Nephron progenitor cell (in vitro differentiated cells): Measurements from ENCODE around the gene ADCY7.
A peak's percentile ranks its signal among the peaks of the same experiment; 100 is the strongest.

Experiments used
- DNase-seq: peaks from one replicate; pipeline ENCODE4 v3.0.0; 2021
- H3K27ac Mint-ChIP-seq: 2 replicates; pipeline ENCODE4 v1.8.0; 2021; ENCODE audit warnings: mild to moderate bottlenecking, moderate library complexity, mixed read lengths
- H3K27me3 Mint-ChIP-seq: 2 replicates; pipeline ENCODE4 v1.8.0; 2021; ENCODE audit warnings: mild to moderate bottlenecking, low read depth, mixed read lengths; ENCODE audit not compliant: poor library complexity
- H3K36me3 Mint-ChIP-seq: 2 replicates; pipeline ENCODE4 v1.8.0; 2021; ENCODE audit warnings: low read depth, mixed read lengths
- H3K4me1 Mint-ChIP-seq: 2 replicates; pipeline ENCODE4 v1.8.0; 2021; ENCODE audit warnings: mixed read lengths
- H3K4me3 Mint-ChIP-seq: 2 replicates; pipeline ENCODE4 v1.8.0; 2021; ENCODE audit warnings: mild to moderate bottlenecking, moderate library complexity, mixed read lengths
- H3K9me3 Mint-ChIP-seq: 2 replicates; pipeline ENCODE4 v1.8.0; 2021; ENCODE audit warnings: mild to moderate bottlenecking, moderate library complexity, mixed read lengths
- CTCF ChIP-seq: fragments of 200-600 bp; sonication (generic); IDR thresholded peaks from 2 replicates; pipeline ENCODE4 v1.5.0; 2021; ENCODE audit warnings: antibody characterized with exemption

ADCY7 gene

GRCh38 chr16:50228364-50228868 lies 37.9 kb upstream of the ADCY7 start:
- H3K4me3 Mint-ChIP-seq: no peak overlapping the region
- H3K27me3 Mint-ChIP-seq: no peaks in the 10 kb centered on the region
- H3K27ac Mint-ChIP-seq: no peak overlapping the region
- no peaks in the 10 kb centered on the region for H3K9me3 Mint-ChIP-seq
- no peak for TF ChIP-seq CTCF
- peaks cover 38% of the 10 kb centered on the region for H3K36me3 Mint-ChIP-seq
- peaks cover 6% of the 10 kb centered on the region for H3K4me1 Mint-ChIP-seq
- DNase-seq: no peak

GRCh38 chr16:50229149-50229726 lies 37.1 kb upstream of the ADCY7 start:
- Mint-ChIP-seq H3K4me1 (peaks cover 6% of the 10 kb centered on the region), H3K36me3 (peaks cover 36% of the 10 kb centered on the region), H3K27me3 (no peaks in the 10 kb centered on the region), H3K4me3 (no peak overlapping the region), H3K9me3 (no peaks in the 10 kb centered on the region), H3K27ac (peak overlapping the region; percentile 20)
- no peak for TF ChIP-seq CTCF
- DNase-seq: no peak

GRCh38 chr16:50234771-50235556 lies 31.4 kb upstream of the ADCY7 start:
- DNase-seq: no peak
- no peaks in the 10 kb centered on the region for H3K9me3 Mint-ChIP-seq
- peaks cover 4% of the 10 kb centered on the region for H3K27me3 Mint-ChIP-seq
- H3K27ac Mint-ChIP-seq: no peak overlapping the region
- H3K4me1 Mint-ChIP-seq: peaks cover 6% of the 10 kb centered on the region
- no peak for TF ChIP-seq CTCF
- no peaks in the 10 kb centered on the region for H3K36me3 Mint-ChIP-seq
- H3K4me3 Mint-ChIP-seq: no peak overlapping the region

GRCh38 chr16:50235581-50235980 lies 30.8 kb upstream of the ADCY7 start:
- H3K27me3 Mint-ChIP-seq: peaks cover 11% of the 10 kb centered on the region
- no peak for DNase-seq
- H3K4me1 Mint-ChIP-seq: peaks cover 6% of the 10 kb centered on the region
- H3K27ac Mint-ChIP-seq: no peak overlapping the region
- no peak for TF ChIP-seq CTCF
- no peaks in the 10 kb centered on the region for H3K36me3 Mint-ChIP-seq
- H3K9me3 Mint-ChIP-seq: no peaks in the 10 kb centered on the region
- no peak overlapping the region for H3K4me3 Mint-ChIP-seq

- Mint-ChIP-seq H3K9me3 (no peaks in the 10 kb centered on the region), H3K4me1 (no peaks in the 10 kb centered on the region), H3K27ac (no peak overlapping the region), H3K36me3 (no peaks in the 10 kb centered on the region), H3K4me3 (no peak overlapping the region), H3K27me3 (peaks cover 14% of the 10 kb centered on the region)
- DNase-seq: no peak
- TF ChIP-seq CTCF: no peak
Measured at GRCh38 chr16:50238314-50238713, 28.0 kb upstream of the ADCY7 start.
